GM19395 (cell line): Measurements from ENCODE around the gene EPHB1.
"Not testable (repeated sequence)": the region's sequence is repeated elsewhere in the genome, so short reads cannot be mapped to it uniquely, and the experiment has no call there.

Experiments used
- ATAC-seq: cut with Tn5 transposase; IDR thresholded peaks from one replicate; pipeline ENCODE4 v1.9.1; 2021; ENCODE audit warnings: mild to moderate bottlenecking, moderate library complexity; ENCODE audit not compliant: unreplicated experiment

Gene EPHB1

DNA sequence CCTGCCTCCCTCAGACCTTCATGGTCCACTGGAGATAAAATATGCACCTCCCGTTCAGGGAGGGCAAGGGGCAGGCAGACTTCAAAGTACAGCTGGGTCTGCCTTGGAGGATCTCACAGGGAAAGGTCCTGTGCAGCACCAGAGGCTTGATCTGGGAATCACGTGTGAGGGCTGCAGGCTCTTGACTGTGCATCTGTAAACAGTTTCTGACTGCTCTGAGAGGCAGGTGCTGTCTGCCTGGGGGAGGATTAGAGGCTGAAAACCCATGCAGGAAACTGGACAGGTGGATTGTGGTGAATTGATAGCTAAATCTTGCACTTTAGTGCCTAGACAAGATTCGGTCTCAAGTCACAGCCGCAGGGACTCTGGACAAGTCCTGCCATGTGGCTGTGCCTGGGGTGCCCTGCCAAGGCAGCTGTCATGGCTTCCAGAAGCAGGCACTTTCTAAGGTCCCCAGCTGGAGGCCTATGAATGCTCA is 239.3 kb downstream of the EPHB1 start:
- ATAC-seq: no peak

DNA sequence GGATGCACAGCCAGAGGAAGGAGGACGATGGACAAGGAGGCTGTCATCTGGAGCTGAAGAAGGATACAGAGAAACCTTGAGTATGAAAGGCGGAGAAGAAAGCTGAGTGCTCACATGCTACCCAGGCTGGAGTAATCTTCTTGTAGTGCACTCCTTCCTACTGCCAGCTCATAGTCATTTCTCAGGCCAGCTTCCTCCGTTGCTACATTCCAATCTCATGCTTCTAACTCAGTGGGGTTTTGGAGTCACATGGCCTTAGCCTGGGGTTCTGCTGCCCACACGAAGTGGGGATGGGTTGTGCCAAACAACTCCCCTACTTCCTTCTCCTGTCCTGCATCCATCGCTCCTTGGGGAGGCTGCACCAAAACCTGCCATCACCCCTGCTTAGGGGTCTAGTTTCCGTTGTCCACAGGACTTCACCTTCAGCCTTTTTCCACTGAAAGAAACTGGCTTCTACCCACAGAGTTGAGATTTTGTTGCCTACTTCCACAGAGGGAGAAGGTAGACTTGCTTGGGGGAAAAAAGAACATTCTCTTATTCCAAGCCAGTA is 239.9 kb downstream of the EPHB1 start:
- no peak for ATAC-seq

DNA sequence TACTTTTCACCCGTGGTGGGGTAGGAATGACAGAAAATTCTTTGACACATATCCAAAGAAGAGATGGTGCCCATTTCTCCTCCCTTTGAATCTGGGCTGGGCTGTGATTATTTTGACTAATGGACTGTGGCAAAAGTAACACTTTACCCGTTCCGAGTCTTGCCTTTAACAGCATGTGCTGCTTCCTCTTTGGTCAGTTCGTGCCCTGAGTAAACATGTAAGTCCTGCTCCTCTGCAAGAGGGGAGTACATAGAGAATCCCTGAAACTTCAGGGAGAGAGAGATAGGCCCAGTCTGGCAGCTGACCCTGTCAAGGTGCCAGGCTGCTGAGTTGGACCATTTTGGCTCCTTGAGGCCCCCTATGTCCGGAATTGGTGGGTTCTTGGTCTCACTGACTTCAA is 243.1 kb downstream of the EPHB1 start:
- no peak for ATAC-seq

DNA sequence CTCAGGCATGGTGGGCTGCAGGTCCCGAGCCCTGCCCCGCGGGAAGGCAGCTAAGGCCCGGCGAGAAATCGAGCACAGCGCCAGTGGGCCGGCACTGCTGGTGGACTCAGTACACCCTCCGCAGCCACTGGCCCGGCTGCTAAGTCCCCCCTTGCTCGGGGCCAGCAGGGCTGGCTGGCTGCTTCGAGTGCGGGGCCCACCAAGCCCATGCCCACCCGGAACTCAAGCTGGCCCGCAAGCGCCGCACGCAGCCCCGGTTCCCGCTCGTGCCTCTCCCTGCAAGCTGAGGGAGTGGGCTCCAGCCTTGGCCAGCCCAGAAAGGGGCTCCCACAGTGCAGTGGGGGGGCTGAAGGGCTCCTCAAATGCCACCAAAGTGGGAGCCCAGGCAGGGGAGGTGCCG is 244.5 kb downstream of the EPHB1 start:
- not testable (repeated sequence) for ATAC-seq

DNA sequence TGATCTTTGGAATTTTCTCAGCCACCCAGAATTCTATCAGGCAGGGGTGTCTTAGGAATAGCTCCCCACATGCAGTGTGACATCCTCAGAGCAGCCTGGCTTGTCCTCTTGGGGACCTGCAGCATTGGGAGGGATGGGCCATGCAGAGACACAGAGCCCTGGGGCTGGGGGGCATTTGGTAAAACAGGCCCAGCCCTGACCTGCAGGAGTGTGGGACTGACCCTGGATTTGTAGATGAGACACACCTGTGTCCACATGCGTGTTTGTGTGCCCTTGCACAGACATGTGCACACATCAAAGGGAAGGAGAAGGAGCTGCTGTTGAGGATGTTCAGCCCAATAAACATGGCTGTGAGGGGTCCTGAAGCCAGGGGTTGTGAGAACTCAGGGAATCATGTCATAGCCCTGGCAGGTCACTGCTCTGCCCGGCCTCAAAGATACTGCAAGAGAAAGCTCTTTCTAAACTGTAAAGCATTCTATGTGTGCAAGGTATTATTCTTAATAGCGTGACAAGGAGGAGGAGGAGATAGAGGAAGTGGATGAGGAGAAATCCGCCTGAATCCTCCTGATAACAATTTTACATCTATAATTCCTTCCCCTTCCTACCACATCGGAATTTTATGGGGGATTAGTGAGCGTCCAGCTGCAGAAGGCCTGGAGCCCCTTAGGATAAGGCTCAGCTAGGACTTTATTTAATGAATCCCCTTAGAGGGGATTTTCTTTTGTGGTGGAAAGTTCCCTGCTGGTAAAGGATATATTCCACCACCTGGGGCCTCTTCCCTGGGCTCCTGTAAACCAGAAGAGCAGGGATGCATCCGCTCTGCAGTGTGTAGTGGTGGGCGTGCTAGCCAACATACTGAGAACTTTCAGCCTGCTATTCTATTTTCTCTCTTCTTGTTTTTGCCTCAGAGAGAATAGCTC is 245.5 kb downstream of the EPHB1 start:
- no peak for ATAC-seq

DNA sequence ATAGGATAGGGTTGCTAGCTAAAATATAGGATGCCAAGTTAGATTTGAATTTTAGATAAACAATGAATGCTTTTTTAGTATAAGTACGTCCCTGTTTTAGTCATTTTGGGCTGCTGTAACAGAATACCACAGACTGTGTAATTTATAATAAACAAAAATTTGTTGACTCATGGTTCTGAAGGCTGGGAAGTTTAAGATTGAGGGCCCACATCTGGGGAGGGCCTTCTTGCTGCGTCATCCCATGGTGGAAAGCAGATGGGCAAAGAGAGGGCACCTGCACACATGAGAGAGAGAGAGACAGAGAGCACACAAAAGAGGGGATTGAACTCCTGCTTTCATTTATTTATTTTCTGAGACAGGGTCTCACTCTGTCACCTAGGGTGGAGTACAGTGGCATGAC is 246.5 kb downstream of the EPHB1 start:
- no peak for ATAC-seq

DNA sequence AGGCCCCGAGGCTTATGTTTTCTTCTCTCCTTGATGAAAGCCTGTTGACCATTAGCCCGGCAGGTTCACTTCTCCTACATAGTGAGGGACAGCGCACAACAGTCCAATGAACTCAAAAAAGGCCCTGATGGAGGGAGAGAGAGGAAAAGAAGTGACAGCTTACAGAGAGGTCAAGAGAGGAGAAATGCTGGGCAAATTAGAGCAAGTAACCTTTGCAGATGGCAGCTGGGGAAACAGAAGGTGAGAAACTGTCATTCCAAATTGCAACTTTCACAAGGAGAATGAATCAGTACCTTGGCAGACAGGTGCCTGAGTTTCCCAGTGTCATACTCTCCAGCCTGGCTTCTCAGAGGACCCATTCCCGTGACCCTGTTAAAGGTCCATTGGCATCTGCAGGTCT is 252.0 kb downstream of the EPHB1 start:
- ATAC-seq: no peak

DNA sequence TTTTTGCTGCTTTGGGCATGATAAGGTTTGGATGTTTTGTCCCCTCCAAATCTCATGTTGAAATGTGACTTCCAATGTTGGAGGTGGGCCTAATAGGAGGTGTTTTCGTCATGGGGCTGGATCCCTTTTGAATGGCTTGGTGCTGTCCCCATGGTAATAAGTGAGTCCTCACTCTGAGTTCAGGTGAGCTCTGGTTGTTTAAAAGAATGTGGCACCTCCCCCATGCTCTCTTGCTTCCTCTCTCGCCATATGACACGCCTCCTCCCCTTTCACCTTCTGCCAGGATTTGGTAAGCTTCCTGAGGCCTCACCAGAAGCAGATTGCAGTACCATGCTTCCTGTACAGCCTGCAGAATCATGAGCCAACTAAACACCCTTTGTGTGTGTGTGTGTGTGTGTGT is 255.5 kb downstream of the EPHB1 start:
- no peak for ATAC-seq

DNA sequence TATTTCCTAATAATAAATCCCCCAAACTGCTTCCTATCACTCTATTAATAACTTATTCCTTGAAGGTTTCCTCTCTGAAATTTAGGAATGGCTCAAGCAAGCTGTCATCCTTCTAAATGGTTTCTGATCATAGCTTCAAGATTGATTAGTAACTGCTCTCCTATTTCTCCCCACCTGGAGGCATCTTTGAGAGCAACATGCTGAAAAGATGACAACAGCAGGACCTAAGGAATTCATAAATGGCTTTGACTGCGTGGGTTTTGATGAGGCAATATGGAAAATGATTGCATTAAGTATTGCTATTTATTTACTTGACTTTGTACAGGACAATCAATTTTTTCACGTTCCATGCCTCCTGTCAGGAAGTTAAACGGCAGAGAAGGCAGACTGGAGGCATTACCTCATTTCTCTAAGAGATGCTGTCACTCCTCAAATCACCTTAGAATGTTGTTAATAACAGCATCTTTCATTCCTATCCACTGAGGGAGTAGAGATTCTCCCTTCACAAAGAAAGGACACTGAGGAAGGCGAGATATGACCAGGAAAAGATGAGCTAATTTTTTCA is 256.4 kb downstream of the EPHB1 start:
- ATAC-seq: no peak

DNA sequence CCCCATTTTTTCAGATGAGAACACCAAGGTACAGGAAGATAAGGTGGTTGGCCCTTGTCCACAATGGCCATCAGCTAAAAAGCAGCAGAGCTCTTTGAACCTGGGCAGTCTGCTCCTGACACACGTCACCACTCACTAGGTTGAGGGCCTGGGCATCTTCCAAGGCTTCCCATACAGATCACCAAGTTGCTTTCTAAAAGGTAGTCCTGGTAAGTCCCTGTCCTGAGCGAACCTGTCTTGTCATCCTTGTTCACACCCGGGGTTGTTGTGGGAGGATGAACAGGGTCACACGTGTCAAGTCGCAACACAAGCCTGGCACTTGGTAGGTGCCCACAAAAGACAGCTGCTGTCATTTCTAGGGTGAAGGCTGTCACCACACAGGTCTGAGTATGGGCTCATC is 260.4 kb downstream of the EPHB1 start:
- ATAC-seq: no peak

DNA sequence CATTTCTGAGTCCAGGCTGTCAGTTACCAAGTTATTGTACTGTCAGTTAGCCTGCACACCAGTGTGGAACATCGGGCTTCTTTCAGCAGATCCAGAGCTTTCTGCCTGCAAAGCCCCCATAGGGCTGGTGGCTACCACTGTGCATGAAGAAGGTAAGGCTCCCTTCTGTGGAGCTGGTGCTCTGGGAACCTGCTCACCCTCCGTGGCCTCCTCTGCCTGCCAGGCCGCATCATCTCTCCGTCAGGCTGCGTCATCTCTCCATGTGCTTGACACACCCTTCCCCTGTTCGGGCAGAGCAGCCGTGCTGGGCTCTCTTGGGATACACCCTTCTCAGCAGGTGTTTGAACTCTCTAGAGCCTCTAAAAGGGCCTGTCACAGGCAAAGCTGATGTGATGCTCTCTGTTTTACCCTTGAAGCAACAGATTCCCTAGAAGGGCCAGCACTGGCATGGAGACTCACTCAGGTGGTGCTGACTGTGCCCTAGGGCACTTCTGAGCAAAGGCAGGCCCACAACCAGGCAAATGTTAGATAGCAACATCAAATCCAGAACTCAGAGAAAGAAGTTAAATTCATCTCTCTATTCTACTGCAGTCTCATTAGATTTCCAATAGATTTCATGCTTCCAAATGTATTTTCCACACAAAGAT is 261.1 kb downstream of the EPHB1 start:
- ATAC-seq: no peak

DNA sequence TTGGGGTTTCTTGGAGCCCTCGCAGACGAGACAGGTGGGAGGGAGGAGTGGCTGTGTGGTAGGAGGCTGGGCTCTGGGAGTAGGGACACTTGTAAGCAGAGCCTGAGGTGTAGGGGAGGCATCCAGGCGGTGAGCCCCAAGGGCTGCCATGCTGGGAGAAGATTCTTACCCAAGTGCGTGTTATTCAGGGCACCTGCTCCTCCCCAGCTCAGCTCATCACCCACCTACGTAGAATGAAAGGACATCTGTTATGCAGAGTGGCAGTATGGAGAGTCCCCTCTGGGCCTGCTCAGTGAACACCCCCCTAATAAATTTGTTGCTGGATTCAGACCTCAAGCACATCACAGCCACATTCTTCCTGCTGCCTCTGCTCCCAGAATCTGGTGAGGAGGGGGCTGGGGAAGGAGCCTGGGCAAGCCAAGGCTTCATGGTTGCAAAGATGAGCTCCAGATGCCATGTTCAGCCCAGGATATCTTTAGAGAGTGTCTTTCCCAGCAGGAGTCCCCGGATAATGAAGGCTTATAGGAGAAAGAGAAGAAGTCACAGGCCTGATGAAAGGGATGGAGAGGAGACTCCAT is 261.8 kb downstream of the EPHB1 start:
- ATAC-seq: no peak

DNA sequence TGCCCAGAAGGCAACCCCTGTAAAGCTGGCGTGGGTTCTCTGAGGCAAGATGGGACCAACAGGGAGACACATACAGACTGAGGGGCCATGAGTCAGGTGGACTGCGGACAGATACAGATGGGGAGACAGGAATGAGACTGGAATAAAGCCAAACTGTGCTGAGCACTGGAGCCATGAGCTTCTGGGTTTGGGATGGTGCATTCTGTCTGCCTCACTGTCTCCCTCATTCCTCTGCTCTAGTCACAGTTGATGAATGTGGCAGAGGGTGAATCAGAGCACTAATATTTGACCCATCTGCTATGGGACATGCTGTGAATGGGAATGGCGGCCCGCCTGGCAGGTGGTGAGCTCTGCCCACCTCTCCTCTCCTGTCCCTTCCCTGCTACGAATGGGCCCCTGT is 262.9 kb downstream of the EPHB1 start:
- ATAC-seq: no peak

DNA sequence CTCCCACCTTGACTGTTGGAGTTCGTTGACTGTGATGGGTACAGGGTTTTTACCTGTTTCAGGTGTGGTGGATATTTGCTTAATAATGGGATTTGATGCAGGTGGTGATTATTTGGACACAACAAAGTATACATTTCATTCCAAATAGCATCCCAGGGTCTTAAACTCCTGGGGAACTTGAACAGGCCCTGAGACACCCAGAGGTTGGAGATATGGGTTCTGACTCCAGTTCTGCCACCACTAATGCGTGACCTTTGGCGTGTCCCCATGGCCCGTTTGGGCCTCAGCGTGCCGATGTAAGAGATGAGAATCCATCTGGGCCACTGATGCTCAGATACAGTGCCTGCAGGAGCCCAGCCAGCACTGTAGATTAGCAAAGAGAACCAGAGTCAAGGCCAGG is 264.5 kb downstream of the EPHB1 start:
- ATAC-seq: no peak

DNA sequence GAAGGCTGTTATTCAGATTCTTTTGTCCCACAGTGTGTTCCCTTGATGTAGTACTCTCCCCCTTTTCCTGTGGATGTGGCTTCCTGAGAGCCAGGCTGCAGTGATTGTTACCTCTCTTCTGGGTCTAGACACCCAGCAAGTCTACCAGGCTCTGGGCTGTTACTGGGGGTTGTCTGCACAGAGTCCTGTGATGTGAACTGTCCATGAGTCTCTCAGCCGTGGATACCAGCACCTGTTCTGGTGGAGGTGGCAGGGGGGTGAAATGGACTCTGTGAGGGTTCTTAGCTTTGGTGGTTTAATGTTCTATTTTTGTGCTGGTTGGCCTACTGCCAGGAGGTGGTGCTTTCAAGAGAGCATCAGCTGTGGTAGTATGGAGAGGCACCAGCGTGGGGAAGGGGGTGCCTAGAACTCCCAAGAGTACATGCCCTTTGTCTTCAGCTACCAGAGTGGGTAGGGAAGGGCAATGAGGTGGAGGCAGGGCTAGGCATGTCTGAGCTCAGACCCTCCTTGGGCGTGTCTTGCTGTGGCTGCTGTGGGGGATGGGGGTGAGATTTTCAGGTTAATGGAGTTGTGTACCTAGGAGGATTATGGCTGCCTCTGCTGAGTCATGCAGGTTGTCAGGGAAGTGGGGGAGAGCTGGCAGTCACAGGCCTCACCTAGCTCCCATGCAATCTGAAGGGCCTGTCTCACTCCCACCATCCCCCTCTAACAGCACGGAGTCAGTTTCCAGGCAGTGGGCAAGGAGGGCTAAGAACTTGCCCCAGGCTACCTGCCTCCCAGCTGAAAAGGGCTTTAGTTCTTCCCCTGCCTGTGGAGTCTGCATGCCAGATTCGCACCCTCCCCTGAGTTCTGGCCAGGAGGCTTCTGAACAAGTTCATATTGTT is 272.0 kb downstream of the EPHB1 start:
- not testable (repeated sequence) for ATAC-seq

DNA sequence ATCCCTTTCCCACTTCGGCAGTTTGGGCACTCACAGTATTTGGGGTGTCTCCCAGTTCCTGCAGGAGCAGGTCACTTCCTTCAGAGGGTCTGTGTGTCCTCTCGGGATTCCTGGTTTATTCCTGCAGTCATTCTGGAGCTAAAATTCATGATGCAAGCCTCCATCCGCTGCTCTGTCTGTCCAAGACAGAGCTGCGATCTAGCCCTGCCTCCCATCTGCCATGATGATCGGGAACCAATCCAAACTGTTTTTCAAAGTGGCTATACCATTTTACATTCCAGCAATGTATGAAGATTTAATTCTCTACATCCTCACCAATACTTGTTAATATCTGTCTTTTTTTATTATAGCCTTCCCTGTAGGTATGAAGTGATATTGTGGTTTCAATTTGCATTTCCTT is 273.0 kb downstream of the EPHB1 start:
- no peak for ATAC-seq

DNA sequence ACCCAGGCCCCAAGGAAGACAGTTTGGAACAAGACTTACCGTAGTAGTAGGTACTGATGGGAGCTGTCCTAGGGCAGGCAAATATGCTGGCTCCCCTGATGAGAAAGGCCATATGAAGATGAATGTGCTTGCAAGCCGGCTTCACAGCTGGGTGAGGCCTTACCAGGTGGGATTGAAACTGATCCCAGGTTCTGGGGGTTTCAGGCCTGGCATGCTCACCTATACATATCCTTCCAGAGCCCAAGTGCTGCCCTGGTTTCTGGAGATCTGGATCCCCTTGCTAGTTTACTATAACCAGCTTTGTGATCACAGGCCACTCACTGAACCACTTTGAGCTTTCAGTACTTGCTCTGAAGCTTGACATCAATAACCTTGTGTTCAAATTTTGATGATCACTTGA is 274.3 kb downstream of the EPHB1 start:
- no peak for ATAC-seq

DNA sequence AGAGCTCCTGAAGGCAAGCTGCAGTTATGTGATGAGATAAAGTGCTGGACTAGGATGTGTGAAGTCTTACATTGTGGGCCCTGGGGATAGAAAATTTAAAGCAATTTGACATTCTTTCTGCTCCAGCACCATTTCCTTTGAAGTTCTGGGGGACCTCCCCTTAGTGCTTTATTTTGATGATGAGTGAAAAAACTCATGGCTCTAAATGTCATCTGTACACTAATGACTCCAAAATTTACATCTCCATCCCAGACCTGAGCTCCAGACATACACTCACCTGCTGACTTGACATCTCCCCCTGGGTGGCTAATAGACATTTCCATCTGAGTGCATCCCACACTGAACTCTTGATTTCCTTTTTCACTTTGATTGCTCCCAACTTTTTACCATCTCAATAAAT is 276.4 kb downstream of the EPHB1 start:
- no peak for ATAC-seq

DNA sequence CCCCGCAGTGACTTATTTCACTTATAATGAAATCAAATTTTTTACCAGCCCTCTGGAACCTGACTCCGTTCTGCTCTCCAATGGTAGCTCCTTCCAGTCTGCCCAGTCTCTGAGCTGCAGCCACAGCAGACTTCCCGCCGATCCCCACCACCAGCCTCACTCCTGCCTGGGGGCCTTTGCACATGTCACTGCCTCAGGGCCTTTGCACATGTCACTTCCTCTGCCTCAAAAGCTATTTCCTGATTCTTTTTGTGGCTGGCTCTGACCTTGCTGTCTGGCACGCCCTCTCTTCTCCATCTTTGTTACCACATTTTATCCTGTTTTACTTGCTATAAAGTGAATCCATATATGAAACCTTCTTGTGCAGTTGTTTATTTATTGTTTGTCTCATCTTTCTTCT is 277.4 kb downstream of the EPHB1 start:
- ATAC-seq: no peak

DNA sequence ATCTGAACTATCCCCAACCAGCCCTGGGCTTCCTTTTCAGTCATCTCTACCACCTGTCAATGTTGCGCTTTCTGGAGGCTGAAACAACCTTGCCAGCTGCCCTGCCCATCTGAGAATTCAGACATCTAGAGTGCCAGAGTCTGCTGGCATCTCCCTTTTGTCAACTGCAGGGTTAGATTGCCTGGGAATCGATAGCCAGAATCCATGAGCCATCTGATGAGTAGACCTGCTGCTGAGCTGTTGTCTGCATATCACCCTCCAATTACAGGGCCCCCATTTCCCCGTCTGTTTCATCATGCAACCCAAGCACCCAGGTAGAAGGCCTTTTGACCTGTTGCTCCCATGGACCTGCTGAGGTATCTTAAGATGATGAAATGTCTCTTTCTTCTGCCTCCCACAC is 280.1 kb downstream of the EPHB1 start:
- ATAC-seq: no peak
